ENCODE measurements around the gene TNFAIP2.
A peak's percentile ranks its signal among the peaks of the same experiment; 100 is the strongest.

The TNFAIP2 gene

GRCh38 chr14:103124501-103125001, 1.3 kb downstream of the TNFAIP2 start:
- H3K9me3 ChIP-seq (ENCODE audit: control insufficient read depth in 1 of 2, low read length in 2 of 2) = no peaks in the 10 kb centered on the region
- peaks cover 57 to 79% of the 10 kb centered on the region in 2 donors for H3K4me1 ChIP-seq (ENCODE audit: control insufficient read depth in 1 of 2, insufficient read depth in 2 of 2, low read length in 2 of 2)
- peaks cover 4 to 14% of the 10 kb centered on the region in 2 donors for H3K27me3 ChIP-seq (ENCODE audit: control insufficient read depth in 1 of 2, insufficient read depth in 2 of 2, low read length in 2 of 2)
- H3K4me3 ChIP-seq (ENCODE audit: low read depth in 1 of 2, low read length in 2 of 2) = peak overlapping the region; percentile 60 to 68
- peak overlapping the region; percentile 25 to 26 for H3K9ac ChIP-seq (ENCODE audit: low read depth in 1 of 2, low read length in 2 of 2)
- no peaks in the 10 kb centered on the region for H3K36me3 ChIP-seq (ENCODE audit: control insufficient read depth in 1 of 2, insufficient read depth in 2 of 2, low read length in 2 of 2)
- no peak overlapping the region for H3K27ac ChIP-seq (ENCODE audit: low read depth, low read length)

- no peaks in the 10 kb centered on the region for H3K9me3 ChIP-seq (ENCODE audit: control insufficient read depth in 1 of 2, low read length in 2 of 2)
- peaks cover 4 to 14% of the 10 kb centered on the region in 2 donors for H3K27me3 ChIP-seq (ENCODE audit: control insufficient read depth in 1 of 2, insufficient read depth in 2 of 2, low read length in 2 of 2)
- H3K27ac ChIP-seq (ENCODE audit: low read depth, low read length) = no peak overlapping the region
- H3K4me3 ChIP-seq (ENCODE audit: low read depth in 1 of 2, low read length in 2 of 2) = peak overlapping the region; percentile 25 to 68
- H3K4me1 ChIP-seq (ENCODE audit: control insufficient read depth in 1 of 2, insufficient read depth in 2 of 2, low read length in 2 of 2) = peaks cover 56 to 76% of the 10 kb centered on the region in 2 donors
- no peaks in the 10 kb centered on the region for H3K36me3 ChIP-seq (ENCODE audit: control insufficient read depth in 1 of 2, insufficient read depth in 2 of 2, low read length in 2 of 2)
- no peak overlapping the region for H3K9ac ChIP-seq (ENCODE audit: low read depth in 1 of 2, low read length in 2 of 2)
These were observed 2.1 kb downstream of the TNFAIP2 start for GRCh38 chr14:103125098-103126070.

- Histone ChIP-seq H3K9me3 (ENCODE audit: control insufficient read depth in 1 of 2, low read length in 2 of 2) (no peaks in the 10 kb centered on the region), H3K36me3 (ENCODE audit: control insufficient read depth in 1 of 2, insufficient read depth in 2 of 2, low read length in 2 of 2) (no peaks in the 10 kb centered on the region), H3K27ac (ENCODE audit: low read depth, low read length) (no peak overlapping the region), H3K4me1 (ENCODE audit: control insufficient read depth in 1 of 2, insufficient read depth in 2 of 2, low read length in 2 of 2) (peaks cover 47 to 67% of the 10 kb centered on the region in 2 donors), H3K4me3 (ENCODE audit: low read depth in 1 of 2, low read length in 2 of 2) (peak overlapping the region in 1 of 2 donors; percentile 48), H3K9ac (ENCODE audit: low read depth in 1 of 2, low read length in 2 of 2) (no peak overlapping the region), H3K27me3 (ENCODE audit: control insufficient read depth in 1 of 2, insufficient read depth in 2 of 2, low read length in 2 of 2) (peaks cover 4 to 14% of the 10 kb centered on the region in 2 donors)
These were observed 3.0 kb downstream of the TNFAIP2 start for GRCh38 chr14:103126088-103126872.

GRCh38 chr14:103126873-103127304, 3.6 kb downstream of the TNFAIP2 start:
- peak overlapping the region in 1 of 2 donors; percentile 48 for H3K4me3 ChIP-seq (ENCODE audit: low read depth in 1 of 2, low read length in 2 of 2)
- peaks cover 43 to 62% of the 10 kb centered on the region in 2 donors for H3K4me1 ChIP-seq (ENCODE audit: control insufficient read depth in 1 of 2, insufficient read depth in 2 of 2, low read length in 2 of 2)
- H3K27me3 ChIP-seq (ENCODE audit: control insufficient read depth in 1 of 2, insufficient read depth in 2 of 2, low read length in 2 of 2) = peaks cover 4 to 14% of the 10 kb centered on the region in 2 donors
- no peaks in the 10 kb centered on the region for H3K9me3 ChIP-seq (ENCODE audit: control insufficient read depth in 1 of 2, low read length in 2 of 2)
- no peaks in the 10 kb centered on the region for H3K36me3 ChIP-seq (ENCODE audit: control insufficient read depth in 1 of 2, insufficient read depth in 2 of 2, low read length in 2 of 2)
- no peak overlapping the region for H3K27ac ChIP-seq (ENCODE audit: low read depth, low read length)
- no peak overlapping the region for H3K9ac ChIP-seq (ENCODE audit: low read depth in 1 of 2, low read length in 2 of 2)

- no peak overlapping the region for H3K4me3 ChIP-seq (ENCODE audit: low read depth in 1 of 2, low read length in 2 of 2)
- peaks cover 39 to 58% of the 10 kb centered on the region in 2 donors for H3K4me1 ChIP-seq (ENCODE audit: control insufficient read depth in 1 of 2, insufficient read depth in 2 of 2, low read length in 2 of 2)
- peaks cover 4 to 14% of the 10 kb centered on the region in 2 donors for H3K27me3 ChIP-seq (ENCODE audit: control insufficient read depth in 1 of 2, insufficient read depth in 2 of 2, low read length in 2 of 2)
- no peaks in the 10 kb centered on the region for H3K9me3 ChIP-seq (ENCODE audit: control insufficient read depth in 1 of 2, low read length in 2 of 2)
- H3K9ac ChIP-seq (ENCODE audit: low read depth in 1 of 2, low read length in 2 of 2) = no peak overlapping the region
- no peak overlapping the region for H3K27ac ChIP-seq (ENCODE audit: low read depth, low read length)
- no peaks in the 10 kb centered on the region for H3K36me3 ChIP-seq (ENCODE audit: control insufficient read depth in 1 of 2, insufficient read depth in 2 of 2, low read length in 2 of 2)
These were observed 4.1 kb downstream of the TNFAIP2 start for GRCh38 chr14:103127356-103127755.

- Histone ChIP-seq H3K9me3 (ENCODE audit: control insufficient read depth in 1 of 2, low read length in 2 of 2) (no peaks in the 10 kb centered on the region), H3K4me3 (ENCODE audit: low read depth in 1 of 2, low read length in 2 of 2) (no peak overlapping the region), H3K36me3 (ENCODE audit: control insufficient read depth in 1 of 2, insufficient read depth in 2 of 2, low read length in 2 of 2) (peaks cover 3 to 4% of the 10 kb centered on the region in 2 donors), H3K27me3 (ENCODE audit: control insufficient read depth in 1 of 2, insufficient read depth in 2 of 2, low read length in 2 of 2) (peaks cover 4 to 10% of the 10 kb centered on the region in 2 donors), H3K9ac (ENCODE audit: low read depth in 1 of 2, low read length in 2 of 2) (no peak overlapping the region), H3K27ac (ENCODE audit: low read depth, low read length) (no peak overlapping the region), H3K4me1 (ENCODE audit: control insufficient read depth in 1 of 2, insufficient read depth in 2 of 2, low read length in 2 of 2) (peaks cover 33 to 51% of the 10 kb centered on the region in 2 donors)
These were observed 4.8 kb downstream of the TNFAIP2 start for GRCh38 chr14:103127861-103128598.

GRCh38 chr14:103128631-103129300, 5.5 kb downstream of the TNFAIP2 start:
- Histone ChIP-seq H3K4me1 (ENCODE audit: control insufficient read depth in 1 of 2, insufficient read depth in 2 of 2, low read length in 2 of 2) (peaks cover 33 to 47% of the 10 kb centered on the region in 2 donors), H3K27ac (ENCODE audit: low read depth, low read length) (no peak overlapping the region), H3K36me3 (ENCODE audit: control insufficient read depth in 1 of 2, insufficient read depth in 2 of 2, low read length in 2 of 2) (peaks cover 4 to 11% of the 10 kb centered on the region in 2 donors), H3K4me3 (ENCODE audit: low read depth in 1 of 2, low read length in 2 of 2) (no peak overlapping the region), H3K9me3 (ENCODE audit: control insufficient read depth in 1 of 2, low read length in 2 of 2) (no peaks in the 10 kb centered on the region), H3K9ac (ENCODE audit: low read depth in 1 of 2, low read length in 2 of 2) (no peak overlapping the region), H3K27me3 (ENCODE audit: control insufficient read depth in 1 of 2, insufficient read depth in 2 of 2, low read length in 2 of 2) (peaks cover 4 to 6% of the 10 kb centered on the region in 2 donors)

- H3K9me3 ChIP-seq (ENCODE audit: control insufficient read depth in 1 of 2, low read length in 2 of 2) = no peaks in the 10 kb centered on the region
- H3K4me3 ChIP-seq (ENCODE audit: low read depth in 1 of 2, low read length in 2 of 2) = no peak overlapping the region
- H3K27me3 ChIP-seq (ENCODE audit: control insufficient read depth in 1 of 2, insufficient read depth in 2 of 2, low read length in 2 of 2) = peaks cover 0 to 4% of the 10 kb centered on the region in 2 donors
- H3K9ac ChIP-seq (ENCODE audit: low read depth in 1 of 2, low read length in 2 of 2) = no peak overlapping the region
- H3K27ac ChIP-seq (ENCODE audit: low read depth, low read length) = no peak overlapping the region
- H3K4me1 ChIP-seq (ENCODE audit: control insufficient read depth in 1 of 2, insufficient read depth in 2 of 2, low read length in 2 of 2) = peaks cover 26 to 41% of the 10 kb centered on the region in 2 donors
- peaks cover 4 to 15% of the 10 kb centered on the region in 2 donors for H3K36me3 ChIP-seq (ENCODE audit: control insufficient read depth in 1 of 2, insufficient read depth in 2 of 2, low read length in 2 of 2)
These were observed 6.2 kb downstream of the TNFAIP2 start for GRCh38 chr14:103129301-103130016.

Measured in duodenal mucosa (tissue), 2 donors.